Measurements from ENCODE around the gene LINC00632.
"Not testable (repeated sequence)": the region's sequence is repeated elsewhere in the genome, so short reads cannot be mapped to it uniquely, and the experiment has no call there.

LINC00632 gene

DNA sequence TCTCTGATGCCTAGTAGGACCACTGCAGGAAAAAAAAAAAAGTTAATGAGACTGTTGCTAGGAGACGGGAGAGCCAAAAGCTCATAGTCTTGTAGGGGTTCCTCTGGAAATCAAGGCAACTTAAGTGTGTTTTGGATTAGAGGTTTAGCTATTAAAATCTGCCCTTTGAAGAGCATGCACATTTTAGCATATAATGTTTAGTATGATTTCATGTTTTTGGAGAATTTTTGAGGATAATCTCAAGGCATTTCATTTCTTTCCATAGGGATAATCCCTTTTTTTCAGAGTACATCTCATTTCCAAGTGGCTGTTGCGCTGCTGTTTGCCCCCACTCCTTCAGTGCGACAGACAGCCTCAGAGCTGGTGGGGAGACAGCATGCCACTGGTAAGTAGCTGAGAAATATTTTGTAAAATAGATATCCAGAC, at the start of gene LINC00632:
TSS of gene LINC00632 (plus strand) at position 339 of the 426 bp plus-strand sequence.
- no peak for DNase-seq

DNA sequence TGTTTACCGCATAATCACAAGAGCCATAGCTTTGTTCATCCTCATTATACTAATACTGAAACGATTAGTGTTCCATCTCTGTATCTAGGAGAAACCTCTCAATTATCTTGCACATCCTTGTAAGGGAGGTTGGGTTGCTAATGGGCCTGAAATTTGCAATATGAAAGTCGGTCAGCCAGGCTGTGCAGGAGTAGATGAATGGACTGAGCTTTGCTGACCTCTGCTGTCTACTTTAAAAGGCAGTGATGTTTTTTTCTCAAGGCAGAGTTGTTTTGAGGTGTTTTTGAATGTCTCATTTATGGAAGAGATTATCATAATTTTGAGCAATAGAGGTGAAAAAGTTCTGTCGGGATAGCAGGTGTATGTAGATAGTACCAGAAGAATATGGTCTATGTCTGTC, 47.9 kb upstream of the LINC00632 start:
- DNase-seq = no peak

DNA sequence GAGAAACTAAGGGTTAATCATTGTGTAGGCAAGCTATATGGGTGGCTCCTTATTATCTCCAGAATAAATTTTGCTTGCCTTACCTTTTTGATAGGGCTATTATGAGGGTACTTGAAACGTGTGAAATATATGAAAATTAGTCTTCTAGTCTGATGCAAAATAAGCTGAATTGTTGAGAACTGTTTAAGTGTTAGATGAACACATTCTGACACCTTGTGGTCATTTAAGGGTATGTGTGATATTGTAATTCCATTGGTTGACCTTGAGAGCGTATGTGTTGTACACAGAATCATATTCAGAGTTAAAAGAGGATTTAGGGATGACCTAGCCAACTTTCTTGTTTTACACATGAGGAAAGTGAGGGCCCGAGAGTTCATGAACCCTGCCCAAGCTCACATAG, 44.6 kb upstream of the LINC00632 start:
- no peak for DNase-seq

DNA sequence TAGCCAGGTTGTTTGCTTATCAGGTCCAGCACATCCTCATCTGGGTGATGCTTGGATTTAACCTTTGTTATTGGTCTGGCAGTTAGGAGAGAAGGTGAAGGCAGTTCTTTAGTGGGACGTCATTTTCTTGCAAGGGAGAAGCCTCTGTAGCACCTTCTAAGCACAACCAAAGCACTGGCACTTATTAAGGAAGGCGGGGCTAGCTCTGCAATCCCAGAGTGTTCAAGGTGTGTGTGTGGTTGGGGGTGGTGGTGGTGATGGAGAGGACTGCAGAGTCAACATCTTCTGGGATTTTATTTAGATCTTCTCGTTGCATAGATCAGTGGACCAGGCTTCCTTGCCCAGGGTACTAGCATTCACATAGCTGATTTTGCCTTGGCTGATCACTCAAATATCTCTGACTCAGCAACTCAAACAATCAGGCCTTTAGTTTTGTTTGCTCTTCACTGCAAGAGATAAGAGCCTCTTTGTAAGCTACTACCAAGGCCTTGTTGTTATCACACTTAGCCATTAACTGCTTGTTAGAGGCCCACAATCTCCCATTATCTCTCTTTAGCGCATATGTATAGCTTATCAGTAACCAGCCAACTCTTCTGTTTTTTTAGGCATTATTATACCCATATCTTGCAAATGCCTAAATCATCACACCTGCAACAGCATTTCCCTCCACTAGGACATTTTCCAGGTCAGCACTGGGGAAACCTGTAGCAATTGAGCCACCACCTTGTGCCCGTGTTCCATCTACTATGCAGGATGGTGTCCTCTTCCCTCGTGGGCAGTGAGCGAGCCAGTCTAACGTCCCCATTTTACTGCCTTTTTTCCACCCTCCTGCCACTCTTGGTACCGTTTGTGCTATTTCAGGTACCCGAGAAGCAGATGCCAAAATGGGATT, 36.5 kb upstream of the LINC00632 start:
- DNase-seq = no peak

DNA sequence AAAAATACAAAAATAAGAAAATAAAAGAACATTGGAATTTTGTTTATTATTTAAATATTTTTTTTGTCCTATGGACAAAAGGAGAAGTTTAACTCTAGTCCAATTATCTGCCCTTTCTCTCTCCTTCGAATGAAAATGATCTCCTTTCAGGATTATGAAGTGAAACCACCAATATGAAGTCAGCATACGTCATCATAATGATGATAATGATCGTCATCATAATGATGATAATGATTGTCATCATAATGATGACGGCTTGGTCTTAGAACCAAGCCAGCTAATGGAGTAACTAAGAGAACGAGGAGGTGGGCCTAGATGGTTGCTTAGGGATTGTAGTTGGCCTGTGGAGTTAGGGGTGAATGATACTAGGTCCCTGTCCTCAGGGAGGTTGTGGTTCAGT, 21.9 kb upstream of the LINC00632 start:
- DNase-seq = no peak

DNA sequence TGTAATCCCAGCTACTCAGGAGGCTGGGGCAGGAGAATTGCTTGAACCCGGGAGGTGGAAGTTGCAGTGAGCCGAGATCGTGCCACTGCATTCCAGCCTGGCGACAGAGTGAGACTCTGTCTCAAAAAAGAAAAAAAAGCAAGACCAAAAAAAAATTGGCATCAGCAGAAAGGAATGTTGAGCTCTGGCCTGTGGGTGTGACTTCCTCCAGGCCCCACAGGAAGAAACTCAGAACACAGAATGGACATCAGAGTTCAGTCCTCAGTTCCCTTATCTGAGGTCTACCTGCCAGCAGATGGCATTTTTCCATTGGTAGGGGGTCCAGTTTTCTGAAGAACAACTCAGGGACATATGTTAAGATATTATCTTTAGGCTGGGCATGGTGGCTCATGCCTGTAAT, 18.0 kb upstream of the LINC00632 start:
- not testable (repeated sequence) for DNase-seq

DNA sequence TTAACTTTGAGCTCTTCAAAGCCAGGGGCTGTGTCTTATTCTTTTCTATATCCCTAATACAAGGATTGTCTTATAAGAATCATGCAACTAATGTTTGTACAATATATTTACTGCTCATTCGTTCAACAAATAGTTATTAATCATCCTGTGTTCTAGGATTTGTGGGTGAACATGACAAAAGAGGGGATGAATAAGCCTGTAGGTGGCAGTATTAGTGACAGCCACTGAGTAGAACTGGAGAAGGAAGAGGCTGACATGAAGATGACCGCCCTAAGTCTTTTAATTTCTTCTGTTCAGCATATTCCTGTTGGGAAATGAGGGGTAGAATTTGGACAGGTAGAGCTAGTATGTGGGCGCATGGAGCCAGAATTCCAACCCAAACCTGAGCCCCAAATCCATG, 11.9 kb upstream of the LINC00632 start:
- DNase-seq = no peak

DNA sequence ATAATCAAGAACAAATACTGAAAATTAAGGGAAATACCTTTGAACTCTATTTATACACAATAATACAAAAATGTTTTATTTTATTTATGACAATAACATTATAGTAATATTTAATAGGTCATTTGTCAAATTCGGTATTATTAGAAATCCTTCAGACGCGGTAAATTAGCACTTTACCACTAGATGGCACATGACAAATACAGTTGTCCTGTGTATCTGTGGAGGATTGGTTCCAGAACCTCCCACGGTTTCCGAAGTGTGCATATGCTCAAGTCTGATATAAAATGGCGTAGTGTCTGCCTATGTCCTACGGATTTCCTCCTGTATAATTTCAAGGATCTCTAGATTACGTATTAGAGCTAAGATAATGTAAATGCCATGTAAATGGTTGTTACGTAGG, 8.1 kb upstream of the LINC00632 start:
- no peak for DNase-seq

DNA sequence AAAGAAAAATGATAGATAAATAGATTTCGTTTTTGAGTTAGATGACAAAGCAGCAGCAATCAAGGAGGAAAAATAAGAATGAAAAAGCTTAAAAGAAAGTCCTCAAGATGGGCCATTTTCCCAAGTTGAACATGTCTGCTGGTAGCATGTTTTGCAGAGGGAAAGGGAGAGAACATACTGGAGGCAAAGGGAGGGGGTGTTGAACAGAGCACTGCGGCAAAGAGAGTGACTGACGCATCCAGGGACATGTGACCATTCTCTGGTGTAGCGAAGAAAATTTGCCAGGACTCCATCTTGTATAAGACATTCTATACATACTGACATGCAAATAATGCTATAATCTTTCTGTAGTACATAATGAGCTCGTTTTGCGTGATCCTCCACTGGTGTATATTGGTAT, 1.2 kb downstream of the LINC00632 start:
- DNase-seq = no peak

DNA sequence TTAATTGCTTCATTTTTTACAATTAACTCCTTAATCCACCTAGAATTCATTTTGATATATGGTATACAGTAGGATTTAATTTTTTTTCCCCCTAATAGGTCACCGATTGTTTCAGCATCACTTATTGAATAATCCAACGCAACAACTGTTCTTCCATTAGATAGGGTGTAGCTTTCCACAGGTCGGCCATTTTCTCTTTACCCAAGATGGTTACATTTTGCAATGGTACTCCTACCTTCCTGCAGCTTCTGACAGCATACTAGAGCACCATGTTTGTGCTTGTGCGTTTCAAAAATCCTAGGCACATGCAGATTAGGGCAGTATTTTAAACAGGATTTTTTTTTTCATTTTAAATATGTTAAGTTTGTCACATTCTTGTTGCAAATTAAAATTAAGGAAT, 2.3 kb downstream of the LINC00632 start:
- no peak for DNase-seq

DNA sequence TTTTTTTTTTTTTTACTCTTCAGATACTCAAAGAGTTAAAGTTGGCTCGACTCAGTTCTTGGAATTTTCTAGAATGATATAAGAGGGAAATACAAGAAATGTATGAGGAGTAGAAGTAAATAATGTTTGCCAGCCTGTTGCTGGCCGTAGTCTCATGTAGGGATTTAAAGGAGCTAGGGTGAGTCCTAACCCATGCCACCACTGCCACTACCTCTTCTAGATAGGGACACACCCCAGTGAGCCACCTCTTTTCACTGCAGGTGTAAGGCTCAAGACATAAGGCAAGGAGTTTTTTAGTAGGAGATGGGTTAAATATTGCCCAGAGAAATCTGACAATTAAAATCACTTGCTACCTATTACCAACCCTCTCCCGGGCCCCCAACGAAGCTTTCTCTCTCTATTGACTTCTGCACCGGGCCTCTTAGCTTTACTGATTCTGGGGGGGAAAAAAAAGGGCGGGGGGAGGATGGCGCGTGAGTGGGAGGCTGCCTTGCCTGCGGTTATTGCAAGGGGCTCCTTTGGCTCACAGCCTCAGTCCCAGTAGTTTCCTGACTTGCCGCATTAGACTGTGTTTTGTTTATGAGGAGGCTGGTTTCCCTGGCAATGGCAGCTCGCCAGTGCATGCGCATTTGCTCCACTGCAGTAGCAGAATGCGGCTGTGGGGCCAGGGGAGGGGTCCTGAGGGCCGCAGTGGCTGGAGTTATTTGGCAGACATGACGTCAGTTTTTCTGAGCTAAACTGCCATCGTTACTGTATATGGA, 3.0 kb downstream of the LINC00632 start:
- peak; percentile 49 for DNase-seq

DNA sequence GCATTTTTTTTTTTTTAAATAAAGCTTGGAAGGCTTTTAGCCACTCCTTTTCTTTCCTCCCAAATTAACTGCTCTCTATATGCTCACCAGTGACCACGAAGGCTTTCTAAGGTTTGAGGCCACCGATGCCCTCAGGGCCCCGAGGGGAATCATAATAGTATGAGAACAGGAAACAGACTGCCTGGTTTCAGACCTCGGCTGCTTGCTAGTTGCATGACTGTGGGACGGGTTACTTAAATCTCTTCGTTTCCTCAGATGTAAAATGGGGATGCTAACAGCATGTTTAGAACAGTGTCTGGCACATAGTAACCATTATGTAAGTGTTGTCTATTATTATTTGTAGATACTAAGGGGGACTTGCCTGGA, 3.6 kb downstream of the LINC00632 start:
- no peak for DNase-seq

DNA sequence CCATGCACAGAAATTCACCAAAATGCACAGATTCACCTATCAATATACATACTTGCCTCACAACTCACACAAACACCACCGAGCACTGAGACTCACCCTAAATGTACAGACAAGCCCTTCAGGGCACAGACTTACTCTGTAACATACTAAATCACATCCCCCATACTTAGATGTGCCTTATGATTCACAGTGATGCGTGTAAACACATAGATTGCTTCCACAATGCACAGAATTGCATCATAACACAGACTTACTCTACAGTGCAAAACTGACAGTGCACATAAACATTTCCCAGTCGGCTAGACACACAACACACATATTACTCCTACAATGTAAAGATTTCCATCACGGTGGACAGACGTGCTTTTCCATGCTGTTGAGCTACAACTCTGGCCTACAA, 6.2 kb downstream of the LINC00632 start:
- no peak for DNase-seq

DNA sequence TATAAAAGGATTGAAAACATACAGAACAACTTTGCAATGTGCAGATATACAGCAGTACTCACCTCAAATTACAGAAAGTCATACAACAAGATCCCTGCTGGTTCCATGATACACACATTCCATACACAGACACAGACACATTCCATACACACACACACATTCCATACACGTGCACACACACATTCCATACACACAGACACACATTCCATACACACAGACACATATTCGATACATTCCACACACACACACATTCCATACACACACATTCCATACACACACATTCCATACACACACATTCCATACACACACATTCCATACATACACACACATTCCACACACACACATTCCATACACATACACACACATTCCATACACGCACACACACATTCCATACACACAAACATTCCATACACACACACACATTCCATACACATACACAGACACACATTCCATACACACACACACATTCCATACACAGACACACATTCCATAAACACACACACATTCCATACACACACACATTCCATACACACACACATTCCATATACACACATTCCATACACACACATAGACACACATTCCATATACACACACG, 13.7 kb downstream of the LINC00632 start:
- no peak for DNase-seq

DNA sequence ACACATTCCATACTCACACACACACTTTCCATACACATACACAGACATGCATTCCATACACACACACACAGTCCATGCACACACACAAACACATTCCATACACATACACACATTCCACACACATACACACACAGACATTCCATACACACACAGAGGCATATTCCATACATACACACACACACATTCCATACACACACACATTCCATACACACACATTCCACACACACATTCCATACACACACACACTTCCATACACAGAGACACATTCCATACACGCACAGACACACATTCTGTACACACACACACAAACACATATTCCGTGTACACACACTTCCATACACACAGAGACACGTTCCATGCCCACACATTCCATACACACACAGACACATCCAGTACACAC, 14.8 kb downstream of the LINC00632 start:
- DNase-seq = no peak

DNA sequence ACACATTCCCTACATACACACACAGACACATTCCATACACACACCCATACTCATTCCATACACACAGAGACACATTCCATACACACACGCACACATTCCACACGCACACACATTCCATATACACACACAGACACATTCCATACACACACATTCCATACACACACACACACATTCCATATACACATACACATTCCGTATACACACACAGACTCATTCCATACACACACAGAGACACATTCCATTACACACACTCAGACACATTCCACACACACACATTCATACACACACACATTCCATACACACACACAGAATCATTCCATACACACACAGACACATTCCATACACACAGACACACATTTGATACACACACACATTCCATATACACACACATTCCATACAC, 15.2 kb downstream of the LINC00632 start:
- DNase-seq = no peak

DNA sequence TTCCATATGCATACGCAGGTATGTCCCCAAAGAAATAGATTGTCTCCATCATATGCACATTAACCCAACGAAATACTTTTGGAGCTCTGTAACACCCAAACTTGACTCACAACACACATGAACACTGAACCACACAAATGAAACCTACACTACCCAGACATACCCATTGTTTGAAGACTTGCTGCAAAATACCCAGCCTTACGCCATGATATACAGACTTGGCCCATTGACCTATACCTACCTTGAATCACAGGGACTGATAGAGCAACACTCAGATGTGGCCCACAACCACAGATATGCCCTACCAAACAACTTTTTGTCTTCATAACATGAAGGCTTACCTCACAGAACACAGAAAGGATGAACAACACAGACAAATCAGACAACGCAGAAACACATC, 15.9 kb downstream of the LINC00632 start:
- DNase-seq = no peak

DNA sequence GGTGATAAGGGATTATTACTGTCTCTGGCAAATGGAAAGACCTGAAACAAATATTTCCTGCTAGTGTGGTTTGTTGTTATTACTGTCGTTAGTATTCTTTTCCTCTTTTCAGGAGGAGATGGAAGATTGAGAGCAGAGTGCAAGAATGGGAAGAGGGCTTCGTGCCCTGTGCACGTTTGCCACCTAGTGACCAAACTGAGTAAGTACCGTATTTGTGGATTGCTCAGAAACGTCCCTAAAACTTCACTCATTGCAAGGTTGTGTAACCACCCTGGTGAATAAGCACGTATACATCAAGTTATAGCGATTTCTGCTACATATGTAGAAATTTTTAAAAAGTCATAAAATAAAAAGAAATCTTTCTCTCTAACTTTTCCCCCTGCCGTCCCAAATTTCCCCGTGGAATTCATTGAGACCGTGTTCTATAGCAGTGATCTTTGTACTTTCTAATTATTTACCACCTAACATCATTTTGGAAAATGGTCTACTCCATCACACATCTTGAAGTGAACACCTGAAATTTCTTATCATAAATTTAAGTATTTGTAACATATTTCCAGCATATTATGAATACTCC, 24.3 kb downstream of the LINC00632 start:
- peak; percentile 10 for DNase-seq

DNA sequence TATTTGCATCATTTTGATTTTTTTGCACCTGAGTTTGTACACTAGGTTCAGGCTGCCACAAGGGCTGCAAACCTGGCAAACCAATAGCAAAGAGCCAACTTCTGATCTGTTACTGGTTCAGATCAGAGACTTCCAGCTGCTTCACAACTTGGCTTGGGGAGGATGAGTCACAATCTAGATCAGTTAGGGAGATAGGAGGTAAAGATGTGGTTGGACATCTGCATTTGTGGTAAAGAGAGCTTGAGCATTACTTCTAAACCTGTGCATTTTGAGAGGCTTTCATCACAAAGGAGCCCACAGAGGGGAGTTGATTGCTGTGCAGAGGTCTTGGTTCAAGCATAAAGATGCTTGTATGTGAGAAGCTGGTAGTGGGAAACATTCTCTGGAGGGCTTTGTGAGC, 34.5 kb downstream of the LINC00632 start:
- DNase-seq = peak; percentile 48

DNA sequence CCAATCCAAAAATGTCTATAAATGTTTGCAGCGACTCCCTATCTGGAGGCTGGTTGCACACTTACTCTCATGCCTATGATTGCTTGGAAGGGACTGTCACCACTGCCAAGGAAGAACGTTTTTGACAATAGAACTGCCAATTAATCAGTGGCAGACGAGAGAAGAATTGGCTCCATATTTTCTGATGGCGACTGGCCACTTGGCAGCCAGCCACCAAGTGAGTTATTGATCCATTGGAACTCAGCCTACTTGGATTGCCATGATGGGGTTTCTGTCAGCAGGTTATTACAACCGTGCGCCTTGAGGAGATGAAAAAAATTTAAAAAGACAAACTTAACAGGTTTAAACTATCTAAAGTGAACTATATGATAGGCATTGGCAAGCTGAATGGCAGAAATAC, 47.4 kb downstream of the LINC00632 start:
- no peak for DNase-seq

DNA sequence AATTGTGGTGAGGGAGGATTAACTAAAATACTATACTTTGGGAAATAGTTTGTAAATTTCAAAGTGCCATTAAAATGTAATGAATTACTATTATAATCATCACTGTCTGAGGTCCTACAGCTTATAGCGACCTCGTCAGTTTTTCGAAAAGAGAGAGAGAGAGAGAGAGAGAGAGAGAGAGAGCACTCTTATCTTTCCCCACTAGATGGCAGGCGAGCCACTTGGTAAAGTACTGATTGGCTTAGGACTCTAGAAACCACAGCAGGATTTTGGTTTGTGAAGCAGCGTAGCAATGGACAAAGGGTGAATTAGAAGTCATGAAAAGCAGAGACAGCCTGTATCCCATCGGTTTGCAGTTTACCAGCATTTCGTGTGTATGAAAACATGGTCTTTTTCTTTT, 52.5 kb downstream of the LINC00632 start:
- DNase-seq = peak; percentile 14

DNA sequence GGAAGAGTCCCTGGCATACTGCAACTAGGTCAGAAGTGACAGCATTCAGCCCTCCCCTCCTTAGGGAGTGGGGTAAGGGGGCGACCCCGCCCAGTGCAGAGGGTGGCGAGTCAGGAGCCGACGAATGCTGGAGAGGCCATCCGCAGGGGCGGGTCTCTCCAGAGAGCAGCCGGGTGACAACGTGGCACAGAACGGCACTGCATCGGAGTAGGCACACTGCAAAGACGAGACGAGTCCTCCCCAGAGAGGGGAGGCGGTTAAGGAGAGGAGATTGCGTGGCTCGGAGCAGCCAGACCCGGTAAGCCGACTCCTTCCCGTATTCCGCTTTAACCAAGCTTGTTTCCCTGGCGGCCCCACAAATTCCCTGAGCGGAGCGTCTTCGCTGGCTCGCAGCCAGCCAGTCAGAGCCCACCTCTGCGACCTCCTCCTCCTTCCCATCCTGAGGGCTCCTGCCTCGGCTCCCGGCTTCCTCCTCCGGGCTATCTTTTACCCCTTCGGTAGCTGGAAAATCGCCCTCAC, 54.9 kb downstream of the LINC00632 start:
- DNase-seq = no peak
